H9 (cell line): Measurements from ENCODE around the gene ENPP5. TPM values are rescaled to one million over a fixed set of nuclear protein-coding genes. Genes with fewer than 3 reads are reported as not detected.

Source experiments
- DNase-seq: peaks from one replicate; pipeline ENCODE4 v3.0.0-alpha.2; 2017
- H2AFZ ChIP-seq: one replicate; pipeline ENCODE4 v1.6.1; 2013; ENCODE audit warnings: mild to moderate bottlenecking, low read length, control low read depth, moderate library complexity
- H2AK5ac ChIP-seq: 2 replicates; pipeline ENCODE4 v1.6.1; 2013; ENCODE audit warnings: low read length, control low read depth, mixed read lengths; ENCODE audit not compliant: insufficient read length
- H2BK120ac ChIP-seq: one replicate; pipeline ENCODE4 v1.6.1; 2013; ENCODE audit warnings: low read depth, mild to moderate bottlenecking, low read length, control low read depth, inconsistent platforms; ENCODE audit not compliant: poor library complexity, severe bottlenecking
- H2BK12ac ChIP-seq: 2 replicates; pipeline ENCODE4 v1.6.1; 2013; ENCODE audit warnings: low read length, control low read depth, mixed read lengths, low read depth; ENCODE audit not compliant: insufficient read length
- H2BK15ac ChIP-seq: 2 replicates; pipeline ENCODE4 v1.6.1; 2013; ENCODE audit warnings: low read depth, low read length, control low read depth
- H2BK20ac ChIP-seq: one replicate; pipeline ENCODE4 v1.6.1; 2013; ENCODE audit warnings: low read depth, mild to moderate bottlenecking, low read length, control low read depth, inconsistent platforms; ENCODE audit not compliant: poor library complexity, severe bottlenecking
- H2BK5ac ChIP-seq: 2 replicates; pipeline ENCODE4 v1.6.1; 2013; ENCODE audit warnings: low read length, control low read depth, mixed read lengths; ENCODE audit not compliant: insufficient read length
- H3K14ac ChIP-seq: 2 replicates; pipeline ENCODE4 v1.6.1; 2013; ENCODE audit warnings: low read length, control low read depth; ENCODE audit not compliant: insufficient read depth
- H3K18ac ChIP-seq: 2 replicates; pipeline ENCODE4 v1.6.1; 2013; ENCODE audit warnings: low read depth, mild to moderate bottlenecking, mixed read lengths, low read length, control low read depth; ENCODE audit not compliant: insufficient read length
- H3K23ac ChIP-seq: 2 replicates; pipeline ENCODE4 v1.6.1; 2013; ENCODE audit warnings: low read length, control low read depth, mixed read lengths, low read depth; ENCODE audit not compliant: insufficient read length
- H3K23me2 ChIP-seq: 2 replicates; pipeline ENCODE4 v1.6.1; 2013; ENCODE audit warnings: low read depth, mild to moderate bottlenecking, mixed read lengths, low read length, control low read depth; ENCODE audit not compliant: insufficient read length, poor library complexity, severe bottlenecking
- H3K27ac ChIP-seq: 2 replicates; pipeline ENCODE4 v1.5.1; 2013; ENCODE audit warnings: low read length, control low read depth, mixed read lengths, low read depth; ENCODE audit not compliant: insufficient read length
- H3K27me3 ChIP-seq: 2 replicates; pipeline ENCODE4 v1.6.1; 2013; ENCODE audit warnings: low read length, control low read depth, inconsistent platforms; ENCODE audit not compliant: insufficient read depth
- H3K4ac ChIP-seq: 2 replicates; pipeline ENCODE4 v1.6.1; 2013; ENCODE audit warnings: low read depth, mild to moderate bottlenecking, control low read depth, inconsistent platforms, low read length, moderate library complexity
- H3K4me1 ChIP-seq: 2 replicates; pipeline ENCODE4 v1.6.1; 2013; ENCODE audit warnings: low read length, control low read depth, inconsistent platforms; ENCODE audit not compliant: insufficient read depth
- H3K4me2 ChIP-seq: 2 replicates; pipeline ENCODE4 v1.6.1; 2013; ENCODE audit warnings: low read length, control low read depth, mixed read lengths; ENCODE audit not compliant: insufficient read length, insufficient read depth
- H3K56ac ChIP-seq: 2 replicates; pipeline ENCODE4 v1.6.1; 2013; ENCODE audit warnings: low read depth, mild to moderate bottlenecking, mixed read lengths, low read length, control low read depth; ENCODE audit not compliant: insufficient read length
- H3K79me1 ChIP-seq: 2 replicates; pipeline ENCODE4 v1.6.1; 2013; ENCODE audit warnings: low read depth, mild to moderate bottlenecking, moderate library complexity, low read length, control low read depth, inconsistent platforms; ENCODE audit not compliant: insufficient read depth, poor library complexity, severe bottlenecking
- H3K79me2 ChIP-seq: 2 replicates; pipeline ENCODE4 v1.6.1; 2013; ENCODE audit warnings: low read length, control low read depth, inconsistent platforms; ENCODE audit not compliant: insufficient read depth
- H3K9ac ChIP-seq: 2 replicates; pipeline ENCODE4 v1.6.1; 2013; ENCODE audit warnings: low read length, control low read depth, mixed read lengths; ENCODE audit not compliant: insufficient read length; ENCODE audit errors: extremely low read depth
- H3K9me3 ChIP-seq: one replicate; pipeline ENCODE4 v1.6.1; 2013; ENCODE audit warnings: low read depth, low read length, inconsistent platforms; ENCODE audit not compliant: control insufficient read depth
- H3T11ph ChIP-seq: one replicate; pipeline ENCODE4 v1.6.1; 2013; ENCODE audit warnings: mild to moderate bottlenecking, low read length, control low read depth, inconsistent platforms
- H4K20me1 ChIP-seq: one replicate; pipeline ENCODE4 v1.6.1; 2013; ENCODE audit not compliant: control insufficient read depth, insufficient read length, insufficient read depth
- H4K5ac ChIP-seq: 2 replicates; pipeline ENCODE4 v1.6.1; 2013; ENCODE audit warnings: low read depth, mild to moderate bottlenecking, mixed read lengths, low read length, control low read depth; ENCODE audit not compliant: insufficient read length
- H4K8ac ChIP-seq: replicated peaks from 2 replicates; pipeline ENCODE4 v1.6.1; 2013; ENCODE audit warnings: low read length, control low read depth, mixed read lengths, low read depth; ENCODE audit not compliant: insufficient read length
- H4K91ac ChIP-seq: 2 replicates; pipeline ENCODE4 v1.6.1; 2013; ENCODE audit warnings: low read depth, mild to moderate bottlenecking, moderate library complexity, mixed read lengths, low read length, control low read depth; ENCODE audit not compliant: insufficient read length
- H3K27ac Mint-ChIP-seq, 3 experiments: 2 replicates in 2 of 3; 3 replicates in 1 of 3; pipeline ENCODE4 v1.8.0; 2020 to 2021; ENCODE audit warnings: mixed read lengths in 3 of 3, mild to moderate bottlenecking in 1 of 3, moderate library complexity in 1 of 3
- H3K27me3 Mint-ChIP-seq: 2 replicates; pipeline ENCODE4 v1.8.0; 2021; ENCODE audit warnings: low read depth, mild to moderate bottlenecking, moderate library complexity, mixed read lengths
- H3K36me3 Mint-ChIP-seq, 3 experiments: 2 replicates in 2 of 3; 3 replicates in 1 of 3; pipeline ENCODE4 v1.8.0; 2020 to 2021; ENCODE audit warnings: low read depth in 3 of 3, mixed read lengths in 3 of 3; ENCODE audit not compliant: insufficient read depth in 1 of 3
- H3K4me1 Mint-ChIP-seq, 2 experiments: 2 replicates each; pipeline ENCODE4 v1.8.0; 2020; ENCODE audit warnings: mixed read lengths in 2 of 2
- H3K4me3 Mint-ChIP-seq, 2 experiments: 2 replicates in 1 of 2; 3 replicates in 1 of 2; pipeline ENCODE4 v1.8.0; 2020 to 2021; ENCODE audit warnings: mild to moderate bottlenecking in 2 of 2, mixed read lengths in 2 of 2, moderate library complexity in 1 of 2
- H3K9me3 Mint-ChIP-seq, 2 experiments: 2 replicates in 1 of 2; 3 replicates in 1 of 2; pipeline ENCODE4 v1.8.0; 2020; ENCODE audit warnings: mild to moderate bottlenecking in 2 of 2, mixed read lengths in 2 of 2, moderate library complexity in 1 of 2
- CTCF ChIP-seq: fragments of 200-600 bp; sonication (generic); conservative IDR thresholded peaks from 3 replicates; pipeline ENCODE4 v1.8.0; 2021; ENCODE audit warnings: antibody characterized with exemption, mild to moderate bottlenecking
- total RNA-seq: library from RNA; stranded (reverse); gene quantifications from 2 replicates; pipeline ENCODE4 v1.2.1, GENCODE V29; 2021

Gene ENPP5
- total RNA-seq, 1 experiment from 2014 or later: 4.6 TPM

GRCh38 chr6:46219661-46220060, 48.9 kb upstream of the ENPP5 start:
- Histone ChIP-seq H3K56ac (no peak overlapping the region), H2BK5ac (no peak overlapping the region), H2BK120ac (no peak overlapping the region), H2BK20ac (no peak overlapping the region), H3K14ac (no peak overlapping the region), H3K79me2 (no peaks in the 10 kb centered on the region), H2BK12ac (no peak overlapping the region), H4K20me1 (no peaks in the 10 kb centered on the region), H3T11ph (no peak overlapping the region), H2BK15ac (no peak overlapping the region), H3K9me3 (no peaks in the 10 kb centered on the region), H2AK5ac (no peak overlapping the region), H4K5ac (no peak overlapping the region), H3K18ac (no peak overlapping the region), H3K9ac (no peak overlapping the region), H2AFZ (no peak overlapping the region), H3K4me2 (no peak overlapping the region), H3K27ac (no peak overlapping the region), H3K79me1 (no peaks in the 10 kb centered on the region), H3K23me2 (no peaks in the 10 kb centered on the region), H3K4me1 (no peaks in the 10 kb centered on the region), H3K23ac (no peak overlapping the region), H4K91ac (no peak overlapping the region), H3K27me3 (no peaks in the 10 kb centered on the region), H4K8ac (no peak overlapping the region), H3K4ac (no peak overlapping the region)
- Mint-ChIP-seq H3K27me3 (peaks cover 30% of the 10 kb centered on the region), H3K4me3 (no peak overlapping the region), H3K9me3 (no peaks in the 10 kb centered on the region), H3K27ac (no peak overlapping the region), H3K4me1 (peaks cover 4 to 10% of the 10 kb centered on the region in 2 experiments), H3K36me3 (no peaks in the 10 kb centered on the region)
- no peak for DNase-seq
- TF ChIP-seq CTCF: no peak
